BJ (cell line): ENCODE measurements around the gene CDK14. TPM values are rescaled to one million over a fixed set of nuclear protein-coding genes. Genes with fewer than 3 reads are reported as not detected.

ENCODE experiments used
- CTCF ChIA-PET: fragments of 350-600 bp; formaldehyde crosslinking; extraction: SDS; loops from one replicate; lab custom pipeline; 2021; ENCODE audit warnings: antibody characterized with exemption, inconsistent platforms; lab: Yijun Ruan, JAX
- POLR2A ChIA-PET: fragments of 300-600 bp; sonication (Branson Sonifier 250); formaldehyde crosslinking; extraction: SDS; loops from one replicate; lab custom pipeline; 2021; ENCODE audit warnings: antibody characterized with exemption; lab: Charles Lee
- DNase-seq: peaks from one replicate; pipeline ENCODE4 v3.0.0-alpha.2; 2011; ENCODE audit warnings: low read depth
- H3K27me3 ChIP-seq: 2 replicates; pipeline ENCODE4 v1.6.0; 2011; ENCODE audit warnings: low read length; ENCODE audit not compliant: control insufficient read depth, insufficient read depth
- H3K36me3 ChIP-seq: 2 replicates; pipeline ENCODE4 v1.5.1; 2011; ENCODE audit warnings: low read length; ENCODE audit not compliant: control insufficient read depth, insufficient read depth
- H3K4me3 ChIP-seq: 2 replicates; pipeline ENCODE4 v1.5.1; 2011; ENCODE audit warnings: low read depth, mild to moderate bottlenecking, control low read depth, low read length
- CTCF ChIP-seq: IDR thresholded peaks from 2 replicates; pipeline ENCODE4 v1.5.1; 2011; ENCODE audit warnings: low read depth, mild to moderate bottlenecking, control low read depth, inconsistent platforms, low read length, moderate library complexity; ENCODE audit not compliant: insufficient read depth
- polyA plus RNA-seq: library from polyadenylated mRNA; depleted of rRNA; stranded (reverse); fragments of >200 nt; gene quantifications from 2 replicates; pipeline ENCODE4 v1.2.3, GENCODE V29; 2011

Gene CDK14
- polyA plus RNA-seq, 1 experiment, result 6.7 TPM

DNA sequence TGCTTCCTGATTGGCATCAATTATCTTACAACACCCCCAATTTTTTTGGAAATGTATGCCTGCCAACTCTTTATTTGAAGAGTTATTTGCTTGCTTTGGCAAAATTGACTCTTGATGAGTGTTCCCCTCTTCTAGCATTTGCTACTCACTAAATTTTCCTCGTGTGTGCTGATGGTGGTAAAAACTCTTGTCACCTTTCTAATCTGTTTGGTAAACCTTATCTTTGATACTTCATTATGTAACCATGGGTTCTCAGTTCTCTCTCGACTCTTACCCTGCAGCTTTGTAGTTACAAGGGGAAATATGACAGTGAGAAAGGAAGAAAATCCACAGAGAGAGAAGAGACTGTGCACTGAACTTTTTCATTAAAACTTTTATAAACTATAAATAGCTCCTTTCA is 102.5 kb downstream of the CDK14 start:
- DNase-seq, result no peak
- POLR2A ChIA-PET, result no interaction called here
- Histone ChIP-seq H3K36me3 (no peaks in the 10 kb centered on the region), H3K4me3 (no peak overlapping the region), H3K27me3 (no peaks in the 10 kb centered on the region)
- no peak for TF ChIP-seq CTCF
- CTCF ChIA-PET, result interaction anchor here (1.0 to 1.8 kb wide), 2 partner anchors 10 to 35 kb away, joined by 3 to 8 read pairs; no protein-coding TSS in a partner anchor

DNA sequence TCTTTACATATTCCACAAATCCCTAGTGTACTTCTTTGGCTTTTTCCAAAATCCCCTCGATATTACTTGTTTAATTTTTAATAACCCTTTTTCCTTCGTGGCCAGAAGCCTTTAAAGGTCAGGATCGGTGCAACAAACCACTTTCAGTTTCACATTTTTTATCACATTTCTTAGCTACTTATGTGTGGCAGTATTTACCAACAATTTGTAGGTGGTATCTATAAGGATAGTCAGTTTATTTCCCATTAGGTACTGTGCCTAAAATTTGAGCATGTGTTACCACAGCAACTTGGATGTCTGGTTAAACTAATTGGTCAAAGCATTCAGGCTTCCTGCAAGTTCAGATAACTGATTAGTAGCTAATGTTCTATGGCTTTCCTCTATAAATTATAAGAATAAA is 104.9 kb downstream of the CDK14 start:
- H3K27me3 ChIP-seq, result no peaks in the 10 kb centered on the region
- POLR2A ChIA-PET, result no interaction called here
- H3K4me3 ChIP-seq, result no peak overlapping the region
- CTCF ChIA-PET, result interaction anchor here (1.1 to 1.4 kb wide), 2 partner anchors 16 to 24 kb away, joined by 3 to 4 read pairs; no protein-coding TSS in a partner anchor
- no peak for TF ChIP-seq CTCF
- no peak for DNase-seq
- H3K36me3 ChIP-seq, result no peaks in the 10 kb centered on the region

DNA sequence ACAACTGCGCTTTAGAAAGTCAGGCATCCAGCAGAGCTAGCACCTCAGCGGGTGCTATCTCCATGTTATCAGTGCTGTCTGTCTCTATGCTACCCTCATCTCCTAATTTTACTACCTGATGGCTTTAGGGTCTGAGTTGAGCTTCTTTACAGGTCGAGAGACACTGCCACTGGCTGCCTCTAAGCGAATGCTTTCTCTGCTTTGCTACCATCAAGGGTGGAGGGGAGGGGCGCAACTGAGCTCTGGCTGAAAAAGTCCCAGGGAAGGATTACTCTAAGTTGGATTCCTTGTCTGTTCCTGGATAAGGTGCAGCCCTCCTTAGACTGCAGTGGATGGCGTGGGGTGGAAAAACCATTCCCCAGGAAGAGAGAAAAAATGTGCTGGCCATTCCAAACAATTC is 105.7 kb downstream of the CDK14 start:
- TF ChIP-seq CTCF, result no peak
- ChIA-PET CTCF (interaction anchor here (0.7 to 1.4 kb wide), 3 partner anchors 10 to 25 kb away, joined by 3 to 4 read pairs (median 4); no protein-coding TSS in a partner anchor), POLR2A (no interaction called here)
- Histone ChIP-seq H3K27me3 (no peaks in the 10 kb centered on the region), H3K36me3 (no peaks in the 10 kb centered on the region), H3K4me3 (no peak overlapping the region)
- no peak for DNase-seq

DNA sequence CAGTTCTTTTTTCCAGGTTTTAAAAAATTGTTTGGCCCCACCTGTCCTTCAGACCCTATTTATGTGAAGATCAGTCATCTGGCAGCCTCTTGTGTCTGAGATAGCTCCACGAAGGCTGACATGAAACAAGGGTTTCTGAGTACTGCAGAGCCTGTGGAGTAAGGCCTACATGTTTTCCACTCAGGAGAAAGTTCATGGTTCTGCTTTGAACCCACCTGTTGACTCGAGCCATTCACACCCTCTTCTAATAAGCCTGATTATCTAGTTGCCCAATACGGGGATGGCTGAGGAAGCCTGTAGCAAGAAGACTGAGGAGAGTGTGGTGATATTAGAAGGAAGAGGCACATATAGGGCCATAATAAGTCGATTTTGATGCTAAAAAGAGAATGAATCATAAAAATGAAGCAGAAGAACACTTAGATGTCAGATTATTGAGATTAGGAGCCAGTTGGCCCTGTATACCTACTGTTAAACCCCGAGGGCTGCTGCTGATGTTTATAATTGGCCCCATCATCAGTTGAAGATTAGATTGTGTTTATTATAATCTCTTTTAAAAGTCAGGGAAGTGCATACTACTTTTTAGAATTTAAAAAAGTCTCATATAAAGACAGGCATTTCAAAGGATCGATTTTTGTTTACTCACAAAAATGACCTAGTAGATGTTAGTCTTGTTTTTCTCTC is 109.4 kb downstream of the CDK14 start:
- Histone ChIP-seq H3K4me3 (no peak overlapping the region), H3K36me3 (no peaks in the 10 kb centered on the region), H3K27me3 (no peaks in the 10 kb centered on the region)
- ChIA-PET CTCF (no interaction called here), POLR2A (no interaction called here)
- no peak for DNase-seq
- TF ChIP-seq CTCF, result no peak

- DNase-seq, result no peak
- no peak for TF ChIP-seq CTCF
- Histone ChIP-seq H3K27me3 (no peaks in the 10 kb centered on the region), H3K36me3 (no peaks in the 10 kb centered on the region), H3K4me3 (no peak overlapping the region)
- ChIA-PET POLR2A (no interaction called here), CTCF (interaction anchor here (0.9 kb wide), 1 partner anchor 13 kb away, joined by 3 read pairs; no protein-coding TSS in a partner anchor)
Observed at GRCh38 chr7:90706072-90706716, 110.1 kb downstream of the CDK14 start.
